K562 (cell line): ENCODE data around the gene NUP98. TPM values are rescaled to one million over a fixed set of nuclear protein-coding genes. Genes with fewer than 3 reads are reported as not detected.
A peak's percentile ranks its signal among the peaks of the same experiment; 100 is the strongest.

Source experiments
- ATAC-seq: fragments of 200-7000 bp; cut with Tn5 transposase; 3 replicates; pipeline ENCODE4 v1.9.1; 2020; ENCODE audit warnings: moderate library complexity
- BruUV-seq: library from RNA; stranded (reverse); fragments of 400-500 nt; replicated peaks from 2 replicates; lab custom pipeline; 2021; lab: Mats Ljungman, UMichigan
- CTCF ChIA-PET: fragments of 300-600 bp; formaldehyde crosslinking; extraction: SDS; loops from one replicate; lab custom pipeline; 2021; ENCODE audit warnings: low intra/inter-chr PET ratio; lab: Yijun Ruan, JAX
- POLR2A ChIA-PET: fragments of 300-600, 350-650 bp; sonication (Branson Sonifier 250); formaldehyde crosslinking; extraction: SDS; loops from one replicate; lab custom pipeline; 2021; ENCODE audit warnings: antibody characterized with exemption, inconsistent platforms; lab: Yijun Ruan, JAX
- DNase-seq, 4 experiments: peaks; one replicate each; pipeline versions ENCODE4 v3.0.0 to v3.0.0-alpha.2; 2011 to 2018; ENCODE audit warnings: low spot score in 3 of 4, mixed read lengths in 3 of 4; ENCODE audit errors: extremely low read depth in 1 of 4
- FAIRE-seq: peaks from 2 replicates; lab custom pipeline; 2011; peaks lifted over from hg19 to GRCh38; lab: Jason Lieb, UNC
- H2AFZ ChIP-seq: 2 replicates; pipeline ENCODE4 v1.6.0; 2011; ENCODE audit warnings: low read depth, low read length, control low read depth, inconsistent platforms
- H3K27ac ChIP-seq: fragments of 200-600 bp; 3 replicates; pipeline ENCODE4 v1.8.0; 2011; ENCODE audit warnings: low read depth, mild to moderate bottlenecking, control low read depth, inconsistent platforms, low read length, moderate library complexity, mixed read lengths; ENCODE audit errors: extremely low read depth
- H3K27me3 ChIP-seq, 2 experiments: fragments of 300-600 bp in 1 of 2; 2 replicates in 1 of 2; 3 replicates in 1 of 2; pipeline versions ENCODE4 v1.6.0 to v1.8.0; 2011; ENCODE audit warnings: inconsistent platforms in 2 of 2, low read length in 2 of 2, mild to moderate bottlenecking in 1 of 2, mixed read lengths in 1 of 2, moderate library complexity in 1 of 2; ENCODE audit not compliant: control insufficient read depth in 2 of 2, insufficient read depth in 2 of 2
- H3K36me3 ChIP-seq: fragments of 300-600 bp; 3 replicates; pipeline ENCODE4 v1.8.0; 2011; ENCODE audit warnings: mild to moderate bottlenecking, low read length, inconsistent platforms; ENCODE audit not compliant: control insufficient read depth, insufficient read depth
- H3K4me1 ChIP-seq, 2 experiments: fragments of 200-600 bp in 1 of 2; replicated peaks in 1 of 2; 2 replicates in 1 of 2; 3 replicates in 1 of 2; pipeline versions ENCODE4 v1.5.1 to v1.8.0; 2011; ENCODE audit warnings: inconsistent platforms in 2 of 2, low read length in 2 of 2, mild to moderate bottlenecking in 1 of 2, mixed read lengths in 1 of 2, moderate library complexity in 1 of 2; ENCODE audit not compliant: control insufficient read depth in 2 of 2, insufficient read depth in 2 of 2
- H3K4me2 ChIP-seq: 2 replicates; pipeline ENCODE4 v1.6.1; 2011; ENCODE audit warnings: low read length, control low read depth, inconsistent platforms, mixed read lengths; ENCODE audit not compliant: insufficient read depth
- H3K4me3 ChIP-seq: fragments of 200-600 bp; sonication (generic), shearing (Covaris generic); 2 replicates; pipeline ENCODE4 v1.5.1; 2016; ENCODE audit warnings: control low read depth, inconsistent platforms
- H3K79me2 ChIP-seq: fragments of 200-600 bp; 3 replicates; pipeline ENCODE4 v1.8.0; 2011; ENCODE audit warnings: low read length, inconsistent platforms; ENCODE audit not compliant: control insufficient read depth, insufficient read depth
- H3K9ac ChIP-seq, 2 experiments: 2 replicates each; pipeline versions ENCODE4 v1.6.0 to v1.6.1; 2011; ENCODE audit warnings: low read depth in 2 of 2, low read length in 2 of 2, control low read depth in 1 of 2, inconsistent platforms in 1 of 2, mild to moderate bottlenecking in 1 of 2, mixed read lengths in 1 of 2; ENCODE audit not compliant: insufficient read depth in 1 of 2
- H3K9me1 ChIP-seq: one replicate; pipeline ENCODE4 v1.6.0; 2011; ENCODE audit warnings: inconsistent platforms, mild to moderate bottlenecking, low read length, moderate library complexity; ENCODE audit not compliant: control insufficient read depth, insufficient read depth
- H3K9me3 ChIP-seq: replicated peaks from 2 replicates; pipeline ENCODE4 v1.5.1; 2011; ENCODE audit warnings: low read depth, low read length, inconsistent platforms; ENCODE audit not compliant: control insufficient read depth, insufficient read depth
- H4K20me1 ChIP-seq: replicated peaks from 2 replicates; pipeline ENCODE4 v1.6.1; 2011; ENCODE audit warnings: low read length, inconsistent platforms, mixed read lengths; ENCODE audit not compliant: control insufficient read depth, insufficient read depth
- ARHGAP35 ChIP-seq: fragments of 450-650 bp; IDR thresholded peaks from 2 replicates; pipeline ENCODE4 v1.6.1; 2018; ENCODE audit not compliant: partially characterized antibody
- C11orf30 ChIP-seq: fragments of 450-650 bp; IDR thresholded peaks from 2 replicates; pipeline ENCODE4 v1.6.1; 2016; ENCODE audit warnings: low read depth, mild to moderate bottlenecking
- CREBBP ChIP-seq: IDR thresholded peaks from one replicate; pipeline ENCODE4 v1.6.1; 2012; ENCODE audit warnings: low read depth, mild to moderate bottlenecking, control low read depth, inconsistent platforms, low read length
- DDX20 ChIP-seq: fragments of 450-650 bp; IDR thresholded peaks from 2 replicates; pipeline ENCODE4 v1.6.1; 2016; ENCODE audit warnings: missing genetic modification characterization, low read depth, mild to moderate bottlenecking, missing compliant biosample characterization, moderate library complexity
- E2F3 ChIP-seq: fragments of 250-450 bp; sonication (Bioruptor Pico); IDR thresholded peaks from 2 replicates; pipeline ENCODE4 v1.4.0; 2020; ENCODE audit warnings: mild to moderate bottlenecking
- GATAD2B ChIP-seq: fragments of 450-650 bp; IDR thresholded peaks from 2 replicates; pipeline ENCODE4 v1.6.1; 2017; ENCODE audit warnings: mild to moderate bottlenecking, borderline replicate concordance
- MAFF ChIP-seq: IDR thresholded peaks from 2 replicates; pipeline ENCODE4 v1.6.1; 2012; ENCODE audit warnings: low read length, improper control_type of control experiment
- NELFE ChIP-seq: IDR thresholded peaks from 2 replicates; pipeline ENCODE4 v1.6.1; 2011; ENCODE audit warnings: mild to moderate bottlenecking; ENCODE audit not compliant: insufficient read depth, insufficient read length
- NFATC3 ChIP-seq: fragments of 450-650 bp; IDR thresholded peaks from 2 replicates; pipeline ENCODE4 v1.6.1; 2017; ENCODE audit warnings: mild to moderate bottlenecking
- OTX1 ChIP-seq: fragments of 450-650 bp; formaldehyde crosslinking; IDR thresholded peaks from 2 replicates; pipeline ENCODE4 v1.4.0; 2022; ENCODE audit warnings: mild to moderate bottlenecking
- ZNF316 ChIP-seq: fragments of 450-650 bp; IDR thresholded peaks from 2 replicates; pipeline ENCODE4 v1.6.1; 2016
- ZNF696 ChIP-seq: fragments of 250-450 bp; sonication (Bioruptor Pico); conservative IDR thresholded peaks from 2 replicates; pipeline ENCODE4 v1.4.0; 2020; ENCODE audit warnings: mild to moderate bottlenecking, moderate library complexity
- ZNF75A ChIP-seq: fragments of 450-650 bp; formaldehyde crosslinking; IDR thresholded peaks from 2 replicates; pipeline ENCODE4 v1.4.0; 2020; ENCODE audit warnings: mild to moderate bottlenecking
- ZNF77 ChIP-seq: fragments of 250-450 bp; sonication (Bioruptor Pico); IDR thresholded peaks from 2 replicates; pipeline ENCODE4 v1.5.0; 2020
- WGBS: fragments of 100-300 bp; shearing (Covaris generic); methylation state at CpG from one replicate; pipeline ENCODE4 v1.1.6; 2016; ENCODE audit warnings: low coverage, mixed read lengths; ENCODE audit not compliant: insufficient coverage; ENCODE audit errors: missing lambda C conversion rate; 5-methylcytosine and 5-hydroxymethylcytosine counted together
- in situ Hi-C: fragments of 300-500 bp; cut with MboI; formaldehyde crosslinking; loops from 4 replicates; pipeline ENCODE4 v1.15.0; 2018; ENCODE audit warnings: inconsistent platforms, mixed read lengths
- intact Hi-C: fragments of 100-400 bp; cut with micrococcal nuclease; formaldehyde crosslinking; loops from 2 replicates; pipeline ENCODE4 v1.14.2; 2022
- polyA plus RNA-seq, 8 experiments: library from polyadenylated mRNA; depleted of rRNA in 4 of 8; stranded (reverse) in 5 of 8; unstranded in 3 of 8; fragments of >200 nt; fragmentation: Nextera tagmentation in 2 of 8; fragmentation: Illumina TruSeq in 1 of 8; extraction: Ambion mirVana in 2 of 8; extraction: Trizol in 1 of 8; gene quantifications; 2 replicates each; pipeline versions ENCODE4 v1.2.1 to v1.2.3, GENCODE V29; 2011 to 2014; ENCODE audit warnings: inconsistent platforms in 1 of 8, missing spikeins in 1 of 8
- total RNA-seq, 7 experiments: library from RNA; depleted of rRNA in 6 of 7; stranded (reverse); fragments of >200 nt in 6 of 7; fragmentation: Illumina TruSeq in 2 of 7; extraction: Trizol in 2 of 7; gene quantifications; 2 replicates each; pipeline versions ENCODE4 v1.2.1 to v1.2.3, GENCODE V29; 2011 to 2021; ENCODE audit warnings: low replicate concordance in 1 of 7
- TF ChIP-seq, protein P1 (sequence below): fragments of 250-450 bp; sonication (Bioruptor Pico); IDR thresholded peaks from 2 replicates; pipeline ENCODE4 v1.5.0; 2021; ENCODE audit warnings: mild to moderate bottlenecking, moderate library complexity
- TF ChIP-seq, protein P2 (sequence below): sonication (generic); formaldehyde crosslinking; IDR thresholded peaks from 2 replicates; pipeline ENCODE4 v1.8.1; 2023; ENCODE audit warnings: mild to moderate bottlenecking, missing genetic modification reagents
- TF ChIP-seq, protein P3 (sequence below): sonication (generic); formaldehyde crosslinking; IDR thresholded peaks from 2 replicates; pipeline ENCODE4 v1.8.0; 2022; ENCODE audit warnings: missing genetic modification reagents, mild to moderate bottlenecking, moderate library complexity, borderline replicate concordance

Gene NUP98
- total and polyA plus RNA-seq, 9 of the 15 experiments (the other 6 are each of a cell fraction or from before 2014, with no cell fraction given) = 45.1 to 196 (median 130) TPM

DNA sequence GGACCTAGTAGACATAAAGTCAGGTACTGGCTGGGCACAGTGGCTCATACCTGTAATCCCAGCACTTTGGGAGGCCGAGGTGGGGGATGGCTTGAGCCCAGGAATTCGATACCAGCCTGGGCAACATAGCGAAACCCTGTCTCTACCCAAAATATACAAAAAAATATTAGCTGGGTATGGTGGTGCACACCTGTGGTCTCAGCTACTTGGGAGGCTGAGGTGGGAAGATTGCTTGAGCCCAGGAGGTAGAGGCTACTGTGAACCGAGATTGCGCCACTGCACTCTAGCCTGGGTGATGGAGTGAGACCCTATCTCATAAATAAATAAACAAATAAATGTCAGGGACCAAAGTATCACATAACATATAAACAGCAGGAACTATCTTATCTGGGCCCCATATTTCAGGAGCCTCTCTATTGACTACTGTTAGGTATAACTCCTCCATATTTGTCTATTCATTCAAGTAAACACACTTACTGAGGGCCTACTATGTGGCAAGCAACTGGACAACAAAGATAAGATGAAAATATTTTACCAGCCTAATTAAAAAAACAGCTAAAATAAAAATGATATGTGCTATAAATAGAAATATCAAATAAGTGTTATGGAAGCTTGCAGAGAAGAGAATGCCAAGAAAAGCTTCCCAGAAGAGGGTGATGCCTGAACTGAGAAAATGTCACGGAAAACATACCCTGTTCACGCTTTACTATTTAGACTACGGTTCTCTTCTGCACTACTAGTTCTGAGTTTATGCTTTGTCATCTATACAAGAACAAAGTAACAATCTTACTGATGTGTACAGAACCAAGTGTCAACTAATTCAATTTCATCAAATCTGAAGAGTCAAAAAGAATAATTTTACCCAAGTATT lies 2.0 kb downstream of the NUP98 start:
- Histone ChIP-seq H3K27ac (peak overlapping the region; percentile 94; the same call in 2 of the 3 replicates), H4K20me1 (peaks cover 7% of the 10 kb centered on the region; the same call in 1 of the 2 replicates), H3K9me1 (no peaks in the 10 kb centered on the region), H3K36me3 (peaks cover 54% of the 10 kb centered on the region), H3K9ac (peak overlapping the region in 1 of 2 experiments; percentile 97; a peak in 3 of 4 replicates), H3K4me1 (peaks cover 7 to 22% of the 10 kb centered on the region in 2 experiments), H3K4me2 (peak overlapping the region; percentile 96), H3K4me3 (peak overlapping the region; percentile 86), H3K9me3 (no peaks in the 10 kb centered on the region), H3K27me3 (no peaks in the 10 kb centered on the region), H2AFZ (no peak overlapping the region), H3K79me2 (peaks cover 73% of the 10 kb centered on the region)
- ChIA-PET CTCF (no interaction called here), POLR2A (interaction anchor here (0.8 to 2.5 kb wide), 4 partner anchors 9 to 14 kb away, joined by 3 to 11 read pairs (median 4); no protein-coding TSS in a partner anchor)
- WGBS = 63% methylated on average over 8 of the region's 8 CpGs
- intact Hi-C loops (no loop called here), in situ Hi-C loops (no loop called here)
- ATAC-seq = no peak
- BruUV-seq = no TSS peak
- FAIRE-seq = no peak
- DNase-seq = no peak
- TF ChIP-seq ARHGAP35 = no peak
- TF ChIP-seq, protein P1, sequence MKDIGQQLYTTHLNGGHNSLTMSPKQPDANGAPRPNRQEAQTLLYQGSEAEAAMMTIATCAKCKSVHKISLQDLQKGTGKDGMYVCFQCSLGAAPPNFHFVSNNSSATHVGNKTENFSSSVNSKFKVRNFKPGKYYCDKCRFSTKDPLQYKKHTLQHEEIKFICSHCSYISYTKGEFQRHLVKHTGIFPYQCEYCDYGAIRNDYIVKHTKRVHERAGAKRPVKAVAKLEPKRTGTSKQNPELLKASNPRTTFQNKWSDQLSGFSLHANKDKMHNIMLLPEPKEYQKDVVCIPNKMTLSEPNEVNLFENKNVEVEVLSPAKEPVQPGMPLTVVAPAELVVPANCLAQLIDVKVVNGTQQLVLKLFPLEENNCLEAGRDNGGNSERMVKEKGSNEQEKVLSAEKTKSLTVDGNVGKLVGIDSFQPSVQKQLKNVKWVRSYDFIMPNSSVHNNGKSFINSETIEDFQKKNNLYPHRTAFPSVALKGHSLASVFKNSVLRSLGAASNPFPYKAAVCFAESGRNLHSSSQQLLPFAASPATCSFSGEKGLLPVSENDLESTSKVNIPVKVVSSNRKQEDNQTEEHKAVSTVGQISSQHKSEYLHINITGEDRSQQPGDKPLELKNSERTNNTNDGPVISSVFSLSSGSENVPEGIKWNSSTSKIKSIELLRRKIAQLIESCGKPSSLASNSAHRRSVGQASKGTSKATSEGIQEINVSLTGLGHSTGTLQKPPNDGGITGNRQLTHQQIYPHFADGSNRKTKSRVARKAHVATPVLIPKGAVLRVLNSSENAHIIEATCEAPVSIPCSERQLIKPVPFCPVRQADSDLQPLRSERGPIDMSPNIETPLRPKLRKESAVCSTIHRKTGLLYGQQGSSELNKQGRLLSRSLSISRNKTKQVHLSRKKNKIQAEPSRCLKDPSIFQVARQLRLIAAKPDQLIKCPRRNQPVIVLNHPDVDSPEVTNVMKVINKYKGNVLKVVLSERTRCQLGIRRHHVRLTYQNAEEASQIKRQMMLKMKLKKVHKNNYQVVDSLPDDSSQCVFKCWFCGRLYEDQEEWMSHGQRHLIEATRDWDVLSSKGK (CRISPR knock-in tag) = no peak
- TF ChIP-seq C11orf30 = peak; percentile 63
- peak; percentile 76 for TF ChIP-seq ZNF316
- TF ChIP-seq OTX1 (CRISPR knock-in tag) = no peak
- no peak for TF ChIP-seq ZNF77 (CRISPR knock-in tag)
- peak; percentile 15; the same call in 1 of the 2 replicates for TF ChIP-seq MAFF
- TF ChIP-seq, protein P2, sequence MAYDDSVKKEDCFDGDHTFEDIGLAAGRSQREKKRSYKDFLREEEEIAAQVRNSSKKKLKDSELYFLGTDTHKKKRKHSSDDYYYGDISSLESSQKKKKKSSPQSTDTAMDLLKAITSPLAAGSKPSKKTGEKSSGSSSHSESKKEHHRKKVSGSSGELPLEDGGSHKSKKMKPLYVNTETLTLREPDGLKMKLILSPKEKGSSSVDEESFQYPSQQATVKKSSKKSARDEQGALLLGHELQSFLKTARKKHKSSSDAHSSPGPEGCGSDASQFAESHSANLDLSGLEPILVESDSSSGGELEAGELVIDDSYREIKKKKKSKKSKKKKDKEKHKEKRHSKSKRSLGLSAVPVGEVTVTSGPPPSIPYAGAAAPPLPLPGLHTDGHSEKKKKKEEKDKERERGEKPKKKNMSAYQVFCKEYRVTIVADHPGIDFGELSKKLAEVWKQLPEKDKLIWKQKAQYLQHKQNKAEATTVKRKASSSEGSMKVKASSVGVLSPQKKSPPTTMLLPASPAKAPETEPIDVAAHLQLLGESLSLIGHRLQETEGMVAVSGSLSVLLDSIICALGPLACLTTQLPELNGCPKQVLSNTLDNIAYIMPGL = no peak
- TF ChIP-seq ZNF75A (CRISPR knock-in tag) = no peak
- no peak for TF ChIP-seq NFATC3
- no peak for TF ChIP-seq GATAD2B
- TF ChIP-seq DDX20 (tag) = no peak
- TF ChIP-seq, protein P3, sequence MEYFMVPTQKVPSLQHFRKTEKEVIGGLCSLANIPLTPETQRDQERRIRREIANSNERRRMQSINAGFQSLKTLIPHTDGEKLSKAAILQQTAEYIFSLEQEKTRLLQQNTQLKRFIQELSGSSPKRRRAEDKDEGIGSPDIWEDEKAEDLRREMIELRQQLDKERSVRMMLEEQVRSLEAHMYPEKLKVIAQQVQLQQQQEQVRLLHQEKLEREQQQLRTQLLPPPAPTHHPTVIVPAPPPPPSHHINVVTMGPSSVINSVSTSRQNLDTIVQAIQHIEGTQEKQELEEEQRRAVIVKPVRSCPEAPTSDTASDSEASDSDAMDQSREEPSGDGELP (CRISPR knock-in tag) = no peak
- no peak for TF ChIP-seq E2F3 (CRISPR knock-in tag)
- no peak for TF ChIP-seq CREBBP
- no peak for TF ChIP-seq NELFE
- no peak for TF ChIP-seq ZNF696 (CRISPR knock-in tag)
